Cardiac muscle cell (in vitro differentiated cells and primary cell): Measurements from ENCODE around the gene AARS2. TPM values are rescaled to one million over a fixed set of nuclear protein-coding genes. Genes with fewer than 3 reads are reported as not detected.

Experiments used
- DNase-seq, 2 donors: peaks; one replicate each; pipeline versions ENCODE4 v3.0.0 to v3.0.0-alpha.2; 2010 to 2017; ENCODE audit warnings: low read depth in 1 of 2, low spot score in 1 of 2
- H3K27ac ChIP-seq: fragments of 200-600 bp; sonication (generic); 2 replicates; pipeline ENCODE4 v1.5.1; 2016
- H3K27me3 ChIP-seq: fragments of 200-600 bp; sonication (generic); 2 replicates; pipeline ENCODE4 v1.6.0; 2016; ENCODE audit warnings: control low read depth
- H3K36me3 ChIP-seq: fragments of 200-600 bp; sonication (generic); 2 replicates; pipeline ENCODE4 v1.5.1; 2016; ENCODE audit warnings: control low read depth
- H3K4me1 ChIP-seq: fragments of 200-600 bp; sonication (generic); 2 replicates; pipeline ENCODE4 v1.8.1; 2017; ENCODE audit warnings: low read depth, mild to moderate bottlenecking, mixed run types
- H3K4me3 ChIP-seq: fragments of 200-600 bp; sonication (generic); 2 replicates; pipeline ENCODE4 v1.5.1; 2016; ENCODE audit warnings: mild to moderate bottlenecking
- H3K9me3 ChIP-seq: fragments of 200-600 bp; sonication (generic); 2 replicates; pipeline ENCODE4 v1.5.1; 2017; ENCODE audit warnings: low read depth, mild to moderate bottlenecking, control low read depth
- polyA plus RNA-seq: library from polyadenylated mRNA; unstranded; fragments of >200 nt; fragmentation: Nextera tagmentation; extraction: Ambion mirVana; gene quantifications from 2 replicates; pipeline ENCODE4 v1.2.1, GENCODE V29; 2016
- total RNA-seq: library from RNA; depleted of rRNA; stranded (reverse); fragments of >200 nt; gene quantifications from 2 replicates; pipeline ENCODE4 v1.2.3, GENCODE V29; 2016
- TF ChIP-seq, protein P1 (sequence below): IDR thresholded peaks from 2 replicates; pipeline ENCODE4 v1.5.1; 2012; ENCODE audit warnings: low read depth, mild to moderate bottlenecking, low read length

The AARS2 gene
- total and polyA plus RNA-seq, 2 experiments from 2014 or later = 22.9 to 26.7 TPM

GRCh38 chr6:44342052-44342451 is 28.9 kb upstream of the AARS2 start:
- TF ChIP-seq, protein P1, sequence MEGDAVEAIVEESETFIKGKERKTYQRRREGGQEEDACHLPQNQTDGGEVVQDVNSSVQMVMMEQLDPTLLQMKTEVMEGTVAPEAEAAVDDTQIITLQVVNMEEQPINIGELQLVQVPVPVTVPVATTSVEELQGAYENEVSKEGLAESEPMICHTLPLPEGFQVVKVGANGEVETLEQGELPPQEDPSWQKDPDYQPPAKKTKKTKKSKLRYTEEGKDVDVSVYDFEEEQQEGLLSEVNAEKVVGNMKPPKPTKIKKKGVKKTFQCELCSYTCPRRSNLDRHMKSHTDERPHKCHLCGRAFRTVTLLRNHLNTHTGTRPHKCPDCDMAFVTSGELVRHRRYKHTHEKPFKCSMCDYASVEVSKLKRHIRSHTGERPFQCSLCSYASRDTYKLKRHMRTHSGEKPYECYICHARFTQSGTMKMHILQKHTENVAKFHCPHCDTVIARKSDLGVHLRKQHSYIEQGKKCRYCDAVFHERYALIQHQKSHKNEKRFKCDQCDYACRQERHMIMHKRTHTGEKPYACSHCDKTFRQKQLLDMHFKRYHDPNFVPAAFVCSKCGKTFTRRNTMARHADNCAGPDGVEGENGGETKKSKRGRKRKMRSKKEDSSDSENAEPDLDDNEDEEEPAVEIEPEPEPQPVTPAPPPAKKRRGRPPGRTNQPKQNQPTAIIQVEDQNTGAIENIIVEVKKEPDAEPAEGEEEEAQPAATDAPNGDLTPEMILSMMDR = no peak
- H3K27ac ChIP-seq = no peak overlapping the region
- H3K4me3 ChIP-seq = no peak overlapping the region
- H3K36me3 ChIP-seq = no peaks in the 10 kb centered on the region
- H3K27me3 ChIP-seq = peaks cover 21% of the 10 kb centered on the region
- no peaks in the 10 kb centered on the region for H3K9me3 ChIP-seq
- DNase-seq = peak in 1 of 2 donors; percentile 27
- H3K4me1 ChIP-seq = peaks cover 7% of the 10 kb centered on the region

DNA sequence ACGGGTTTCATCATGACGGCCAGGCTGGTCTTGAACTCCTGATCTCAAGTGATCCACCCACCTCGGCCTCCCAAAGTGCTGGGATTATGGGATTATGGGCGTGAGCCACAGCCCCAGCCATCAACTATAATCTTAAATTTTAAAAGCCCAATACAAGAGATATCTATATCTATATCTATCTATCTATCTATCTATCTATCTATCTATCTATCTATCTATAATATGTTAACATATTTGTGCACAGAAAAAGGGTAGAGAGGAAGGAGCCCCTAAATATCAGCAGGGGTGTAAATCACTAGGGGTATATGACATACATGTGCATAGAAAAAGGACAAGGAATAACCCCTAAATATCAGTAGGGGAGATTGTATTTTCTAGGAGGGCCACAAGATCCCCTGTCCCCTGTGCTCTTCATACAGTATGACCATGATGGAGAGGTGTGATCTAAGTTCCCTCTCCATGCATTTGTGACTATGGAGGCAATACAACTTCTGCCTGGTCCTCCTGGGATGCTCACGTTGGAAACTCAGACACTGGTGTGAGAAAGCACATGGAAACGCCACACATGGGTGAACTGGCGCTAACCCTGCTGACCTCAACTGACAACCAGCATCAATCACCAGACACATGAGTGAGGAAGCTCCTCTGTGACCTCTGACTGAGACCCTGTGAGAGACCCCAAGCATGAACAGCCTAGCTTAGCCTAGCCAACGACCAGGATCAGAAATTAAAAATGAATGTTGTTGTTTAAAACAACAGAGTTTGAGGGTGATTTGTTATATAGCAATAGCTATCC is 28.1 kb upstream of the AARS2 start:
- Histone ChIP-seq H3K4me3 (no peak overlapping the region), H3K9me3 (no peaks in the 10 kb centered on the region), H3K27me3 (peaks cover 21% of the 10 kb centered on the region), H3K36me3 (no peaks in the 10 kb centered on the region), H3K4me1 (peaks cover 7% of the 10 kb centered on the region), H3K27ac (no peak overlapping the region)
- TF ChIP-seq, protein P1 = no peak
- no peak for DNase-seq

DNA sequence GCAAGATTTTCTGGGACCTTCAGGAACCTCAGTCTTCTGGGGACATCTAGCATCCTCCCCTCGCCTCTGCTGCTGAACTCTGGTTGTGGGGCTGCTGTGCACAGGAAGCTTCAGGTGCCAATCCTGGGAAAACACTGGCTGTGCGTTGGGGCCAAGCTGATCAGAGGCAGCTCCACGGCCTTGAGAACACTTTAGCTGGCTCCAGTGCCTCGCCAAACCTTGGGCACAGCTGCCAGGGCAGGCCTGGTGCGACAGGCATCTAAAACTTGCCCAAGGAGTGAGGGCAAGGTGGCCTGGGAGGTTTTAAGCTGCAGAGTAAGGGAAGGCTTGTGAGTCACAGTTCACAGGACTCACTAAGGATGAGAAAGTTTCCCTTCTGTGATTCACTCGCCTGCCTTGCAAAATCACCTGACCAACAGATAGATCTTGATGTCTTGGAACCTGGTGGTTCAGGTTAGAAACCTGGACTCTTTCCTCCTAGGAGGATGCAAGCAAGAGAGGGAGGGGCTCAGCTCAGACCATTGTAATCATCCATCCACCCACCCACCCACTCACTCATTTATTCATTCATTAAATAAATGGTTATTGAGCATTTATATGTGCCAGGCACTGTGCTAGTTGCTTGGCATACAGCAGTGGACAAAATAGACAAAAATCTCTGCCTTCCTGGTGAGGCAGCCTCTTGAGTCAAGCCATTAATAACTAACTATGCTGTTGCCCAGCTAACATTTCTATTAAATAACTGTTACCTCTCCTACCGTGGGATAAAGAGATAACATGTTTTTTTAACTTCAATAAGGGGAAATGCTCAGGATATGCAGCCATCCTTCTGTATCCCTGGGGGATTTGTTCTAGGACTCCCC is 26.8 kb upstream of the AARS2 start:
- Histone ChIP-seq H3K27ac (no peak overlapping the region), H3K4me3 (no peak overlapping the region), H3K9me3 (no peaks in the 10 kb centered on the region), H3K4me1 (peaks cover 7% of the 10 kb centered on the region), H3K36me3 (no peaks in the 10 kb centered on the region), H3K27me3 (peaks cover 15% of the 10 kb centered on the region)
- DNase-seq = no peak
- TF ChIP-seq, protein P1 = no peak

DNA sequence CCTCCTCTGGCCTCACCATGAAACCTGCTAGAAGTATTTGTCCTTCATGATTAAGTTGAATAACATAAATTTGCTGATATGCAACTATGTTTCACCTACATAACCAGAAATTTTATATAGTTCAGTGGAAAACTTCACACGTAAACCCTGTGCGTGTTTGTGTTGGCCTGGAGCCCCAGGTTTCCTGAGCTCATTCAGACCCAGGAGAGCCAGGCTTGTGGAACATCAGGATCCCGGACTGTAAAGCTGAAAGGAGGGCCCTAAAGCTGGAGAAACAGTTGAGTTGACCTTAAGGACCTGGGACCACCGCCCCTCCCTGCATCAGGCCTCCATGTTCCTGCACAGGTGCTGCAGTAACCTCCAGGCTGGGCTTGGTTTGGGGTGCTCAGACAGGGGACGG is 26.2 kb upstream of the AARS2 start:
- no peak for DNase-seq
- Histone ChIP-seq H3K9me3 (no peaks in the 10 kb centered on the region), H3K36me3 (no peaks in the 10 kb centered on the region), H3K4me1 (peaks cover 7% of the 10 kb centered on the region), H3K27me3 (peaks cover 15% of the 10 kb centered on the region), H3K27ac (no peak overlapping the region), H3K4me3 (no peak overlapping the region)
- TF ChIP-seq, protein P1 = no peak

GRCh38 chr6:44338228-44339122 is 25.3 kb upstream of the AARS2 start:
- peaks cover 7% of the 10 kb centered on the region for H3K4me1 ChIP-seq
- peak; percentile 72 to 82 for DNase-seq
- no peaks in the 10 kb centered on the region for H3K36me3 ChIP-seq
- no peaks in the 10 kb centered on the region for H3K9me3 ChIP-seq
- H3K27ac ChIP-seq = no peak overlapping the region
- TF ChIP-seq, protein P1 = peak; percentile 77
- H3K27me3 ChIP-seq = peaks cover 9% of the 10 kb centered on the region
- H3K4me3 ChIP-seq = no peak overlapping the region
